ENCODE results near the gene HMCN2. TPM values are rescaled to one million over a fixed set of nuclear protein-coding genes. Genes with fewer than 3 reads are reported as not detected.
A peak's percentile ranks its signal among the peaks of the same experiment; 100 is the strongest.

HMCN2 gene
- total RNA-seq, 6 experiments from 2014 or later, result under 0.01 to 0.05 (median 0.02) TPM; not detected in 3

DNA sequence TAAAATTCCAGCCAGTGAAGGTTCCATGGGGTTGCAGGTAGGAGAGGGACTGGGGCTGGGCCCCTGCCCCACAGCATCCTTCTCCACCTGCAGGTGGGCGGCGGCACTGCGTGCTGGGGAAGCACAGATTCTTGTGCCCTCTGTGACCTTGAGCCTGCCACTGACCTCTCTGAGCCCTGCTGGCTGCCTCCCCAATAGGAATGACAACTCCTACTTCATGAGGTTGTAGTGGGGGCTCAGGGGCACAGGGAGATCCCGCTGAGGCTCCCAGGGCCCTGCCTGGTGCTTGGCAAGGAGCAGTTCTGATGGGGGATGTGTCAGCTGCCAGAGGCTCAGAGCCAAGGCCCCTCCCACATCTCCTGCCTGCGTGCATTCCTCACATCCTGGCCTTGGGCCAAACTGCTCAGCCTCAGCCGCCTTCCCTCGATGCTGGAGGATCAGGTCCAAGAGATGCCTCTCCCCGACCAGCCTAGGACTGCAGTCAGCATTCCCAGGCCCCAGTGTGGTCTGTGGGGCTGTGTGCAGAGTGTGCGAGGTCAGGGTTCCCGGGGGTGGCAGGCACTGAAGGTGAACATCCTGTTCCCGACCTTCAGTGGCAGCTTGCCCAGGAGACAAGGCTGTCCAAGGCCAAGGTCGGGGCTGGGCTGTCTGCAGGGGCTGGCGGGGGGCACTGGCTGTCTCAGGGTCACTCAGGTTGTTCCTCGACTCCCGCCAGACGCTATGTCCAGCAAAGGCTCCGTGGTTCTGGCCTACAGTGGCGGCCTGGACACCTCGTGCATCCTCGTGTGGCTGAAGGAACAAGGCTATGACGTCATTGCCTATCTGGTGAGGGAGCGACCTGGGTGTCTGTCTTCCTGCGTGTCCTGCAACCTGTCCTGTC is 186.2 kb downstream of the HMCN2 start:
- no peaks in the 10 kb centered on the region for H3K9me3 Mint-ChIP-seq
- peaks cover 1% of the 10 kb centered on the region for H3K27me3 Mint-ChIP-seq (ENCODE audit: insufficient read depth)
- peak; percentile 89 for DNase-seq
- TF ChIP-seq, protein P1, sequence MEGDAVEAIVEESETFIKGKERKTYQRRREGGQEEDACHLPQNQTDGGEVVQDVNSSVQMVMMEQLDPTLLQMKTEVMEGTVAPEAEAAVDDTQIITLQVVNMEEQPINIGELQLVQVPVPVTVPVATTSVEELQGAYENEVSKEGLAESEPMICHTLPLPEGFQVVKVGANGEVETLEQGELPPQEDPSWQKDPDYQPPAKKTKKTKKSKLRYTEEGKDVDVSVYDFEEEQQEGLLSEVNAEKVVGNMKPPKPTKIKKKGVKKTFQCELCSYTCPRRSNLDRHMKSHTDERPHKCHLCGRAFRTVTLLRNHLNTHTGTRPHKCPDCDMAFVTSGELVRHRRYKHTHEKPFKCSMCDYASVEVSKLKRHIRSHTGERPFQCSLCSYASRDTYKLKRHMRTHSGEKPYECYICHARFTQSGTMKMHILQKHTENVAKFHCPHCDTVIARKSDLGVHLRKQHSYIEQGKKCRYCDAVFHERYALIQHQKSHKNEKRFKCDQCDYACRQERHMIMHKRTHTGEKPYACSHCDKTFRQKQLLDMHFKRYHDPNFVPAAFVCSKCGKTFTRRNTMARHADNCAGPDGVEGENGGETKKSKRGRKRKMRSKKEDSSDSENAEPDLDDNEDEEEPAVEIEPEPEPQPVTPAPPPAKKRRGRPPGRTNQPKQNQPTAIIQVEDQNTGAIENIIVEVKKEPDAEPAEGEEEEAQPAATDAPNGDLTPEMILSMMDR (IDR thresholded peaks at IDR 0.05), result peak; percentile 75
- H3K27ac Mint-ChIP-seq, result no peak overlapping the region
- peaks cover 28% of the 10 kb centered on the region for H3K4me1 Mint-ChIP-seq (ENCODE audit: low read depth)
- no peaks in the 10 kb centered on the region for H3K36me3 Mint-ChIP-seq (ENCODE audit: low read depth)
- H3K4me3 Mint-ChIP-seq, result no peak overlapping the region

DNA sequence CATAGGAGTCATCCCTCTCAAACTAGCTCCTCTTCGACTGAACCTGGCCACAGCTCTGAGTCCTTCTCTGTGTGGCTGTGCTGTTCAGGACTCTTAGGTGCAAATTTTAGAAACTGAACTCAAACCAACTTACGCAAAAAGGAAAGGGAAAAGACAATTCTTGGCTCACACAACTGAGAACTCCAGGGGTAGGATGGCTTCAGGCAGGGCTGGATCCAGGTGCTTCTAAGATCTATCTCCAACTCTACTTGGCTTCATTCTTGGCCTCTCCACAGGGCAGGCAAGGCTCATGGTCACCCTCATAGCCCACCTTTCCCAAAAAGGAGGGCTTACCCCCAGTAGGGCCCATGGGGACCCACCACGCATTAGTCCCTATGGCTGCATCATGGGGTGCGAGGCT is 187.3 kb downstream of the HMCN2 start:
- Mint-ChIP-seq H3K4me1 (ENCODE audit: low read depth) (peaks cover 17% of the 10 kb centered on the region), H3K27me3 (ENCODE audit: insufficient read depth) (peaks cover 1% of the 10 kb centered on the region), H3K36me3 (ENCODE audit: low read depth) (no peaks in the 10 kb centered on the region), H3K9me3 (no peaks in the 10 kb centered on the region), H3K4me3 (no peak overlapping the region), H3K27ac (no peak overlapping the region)
- TF ChIP-seq, protein P1 (IDR thresholded peaks at IDR 0.05), result no peak
- no peak for DNase-seq

DNA sequence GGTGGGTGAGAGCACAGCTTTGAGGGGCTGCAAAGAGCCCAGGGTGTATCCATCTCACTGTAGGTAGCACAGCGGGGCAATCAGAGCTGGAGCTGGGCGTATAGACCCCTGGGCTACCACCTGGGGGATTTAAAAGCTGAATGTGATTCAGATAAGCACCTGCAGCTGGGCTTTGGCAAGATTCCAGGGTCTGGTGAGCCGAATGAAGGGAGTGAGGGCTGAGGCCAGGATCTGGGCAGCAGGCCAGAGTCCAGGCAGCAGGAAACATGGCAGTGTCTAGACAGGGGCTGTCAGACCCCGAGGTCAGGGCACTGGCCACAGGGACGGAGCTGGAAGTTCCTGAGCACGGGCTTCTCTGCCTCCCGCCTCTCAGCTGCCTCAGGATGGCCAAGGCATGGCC is 187.9 kb downstream of the HMCN2 start:
- TF ChIP-seq, protein P1 (IDR thresholded peaks at IDR 0.05), result no peak
- Mint-ChIP-seq H3K27me3 (ENCODE audit: insufficient read depth) (peaks cover 1% of the 10 kb centered on the region), H3K9me3 (no peaks in the 10 kb centered on the region), H3K4me3 (no peak overlapping the region), H3K36me3 (ENCODE audit: low read depth) (no peaks in the 10 kb centered on the region), H3K27ac (no peak overlapping the region), H3K4me1 (ENCODE audit: low read depth) (peaks cover 12% of the 10 kb centered on the region)
- no peak for DNase-seq

DNA sequence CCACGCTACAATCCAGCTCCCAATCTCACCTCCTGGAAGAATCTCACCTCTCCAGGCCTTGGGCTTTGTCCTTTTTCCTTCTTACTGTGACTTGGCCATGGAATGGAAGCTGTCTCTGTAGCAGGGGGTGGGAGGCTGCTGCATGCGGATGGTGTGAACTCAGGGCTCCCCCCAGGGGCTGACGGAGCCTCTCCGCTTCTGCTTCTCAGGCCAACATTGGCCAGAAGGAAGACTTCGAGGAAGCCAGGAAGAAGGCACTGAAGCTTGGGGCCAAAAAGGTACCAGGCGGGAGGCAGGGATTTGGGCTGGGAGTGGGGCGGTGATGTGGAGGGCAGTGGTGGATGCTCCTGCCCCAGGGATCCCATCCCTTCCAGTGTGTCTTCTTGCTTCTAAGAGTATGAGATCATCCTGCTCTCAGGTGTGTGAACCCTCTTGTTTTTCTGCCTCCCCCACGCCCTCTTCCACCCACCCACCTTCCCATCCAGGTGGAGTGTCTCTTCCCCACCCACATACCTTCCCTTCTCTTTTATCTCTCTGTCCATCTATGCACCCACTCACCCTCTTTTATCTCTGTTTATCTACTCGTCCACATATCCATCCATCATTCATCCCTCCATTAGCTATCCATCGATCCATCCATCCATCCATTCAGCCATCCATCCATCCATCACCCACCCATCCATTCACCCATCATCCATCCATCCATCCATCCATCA is 188.7 kb downstream of the HMCN2 start:
- Mint-ChIP-seq H3K4me3 (no peak overlapping the region), H3K27me3 (ENCODE audit: insufficient read depth) (peaks cover 1% of the 10 kb centered on the region), H3K9me3 (no peaks in the 10 kb centered on the region), H3K4me1 (ENCODE audit: low read depth) (peaks cover 12% of the 10 kb centered on the region), H3K27ac (no peak overlapping the region), H3K36me3 (ENCODE audit: low read depth) (no peaks in the 10 kb centered on the region)
- DNase-seq, result no peak
- TF ChIP-seq, protein P1 (IDR thresholded peaks at IDR 0.05), result no peak

DNA sequence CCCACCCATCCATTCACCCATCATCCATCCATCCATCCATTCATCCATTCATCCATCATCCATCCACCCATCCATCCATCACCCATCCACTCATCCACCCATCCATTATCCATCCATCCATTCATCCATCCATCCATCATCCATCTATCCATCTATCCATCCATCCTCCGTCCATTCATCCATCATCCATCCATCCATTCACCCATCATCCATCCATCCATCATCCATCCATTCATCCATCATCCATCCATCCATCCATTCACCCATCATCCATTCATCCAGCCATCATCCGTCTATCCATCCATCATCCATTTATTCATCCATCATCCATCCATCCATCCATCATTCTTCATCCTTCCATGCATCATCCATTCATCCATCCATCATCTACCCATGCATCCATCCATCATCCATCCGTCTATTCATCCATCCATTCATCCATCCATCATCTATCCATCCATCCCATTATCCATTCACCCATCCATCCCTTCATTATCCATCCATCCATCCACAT is 189.3 kb downstream of the HMCN2 start:
- DNase-seq, result no peak
- H3K36me3 Mint-ChIP-seq (ENCODE audit: low read depth), result no peaks in the 10 kb centered on the region
- H3K9me3 Mint-ChIP-seq, result no peaks in the 10 kb centered on the region
- peaks cover 12% of the 10 kb centered on the region for H3K4me1 Mint-ChIP-seq (ENCODE audit: low read depth)
- TF ChIP-seq, protein P1 (IDR thresholded peaks at IDR 0.05), result no peak
- peaks cover 1% of the 10 kb centered on the region for H3K27me3 Mint-ChIP-seq (ENCODE audit: insufficient read depth)
- H3K27ac Mint-ChIP-seq, result no peak overlapping the region
- H3K4me3 Mint-ChIP-seq, result no peak overlapping the region
